Heart left ventricle (tissue), 13 donors: ENCODE measurements around the gene KCTD12.

ENCODE experiments used
- POLR2A ChIP-seq, 2 donors: fragments of 450-650 bp; IDR thresholded peaks; one replicate each; pipeline ENCODE4 v1.6.1; 2017; ENCODE audit warnings: antibody characterized with exemption in 2 of 2, mild to moderate bottlenecking in 2 of 2, moderate library complexity in 2 of 2
- TF ChIP-seq, protein P1 (sequence below), 12 donors: fragments of 200-600 bp; sonication (generic) in 4 of 12; IDR thresholded peaks; one replicate each; pipeline versions ENCODE4 v1.5.0 to v1.8.0; 2018 to 2022; ENCODE audit warnings: antibody characterized with exemption in 12 of 12, mild to moderate bottlenecking in 5 of 12
- donor health status: ischemic (EF 13 %, LVEDD 7.1; RV severe dilation, severe dysfunction).
- donor health status: DM: no; HTN: yes; CAD: no.
- donor health status: DM: no; HTN: no; CAD: no.
- donor health status: ischemic (EF 25% LVEDD 6.9; RV normal size, moderate dysfunction).
- donor health status: ischemic (EF 25% LVEDD 5.7; RV mildly dilated, moderate dysfunction).
- donor health status: ischemic (EF 35%, LVEDD 5.7; RV mildly dilated, moderate dysfunction).
- donor health status: nonischemic (EF 11% LVEDD 7.7; RV severe dilation, severe dysfunction).
- donor health status: DM: yes; HTN: yes; CAD: no.
- donor health status: PGD.
- donor health status: ischemic (EF 29% LVEDD 5.4; RV normal size, mild dysfunction).
- donor health status: nonischemic (EF 23%, LVEDD 6.1; RV moderate dilation, normal function).

DNA sequence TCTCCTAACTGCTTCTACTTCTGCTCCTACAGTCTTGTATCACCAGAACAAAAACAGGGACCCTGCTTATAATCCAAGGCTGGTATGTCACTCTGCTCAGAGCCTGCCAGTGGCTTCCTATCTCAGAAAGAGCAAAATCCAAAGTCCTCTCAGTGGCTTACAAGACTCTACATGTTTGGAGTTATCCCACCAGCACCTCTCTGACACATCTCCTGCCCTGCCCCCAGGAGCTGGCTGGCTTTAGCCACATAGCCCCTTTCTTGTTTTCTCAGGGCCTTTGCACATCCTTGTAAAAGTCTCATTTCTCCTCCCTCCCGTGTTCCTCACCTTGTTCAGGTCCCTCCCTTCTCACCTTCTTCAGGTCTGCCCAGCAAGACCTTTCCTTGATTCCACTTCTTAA, 2.2 kb upstream of the KCTD12 start:
- TF ChIP-seq, protein P1, sequence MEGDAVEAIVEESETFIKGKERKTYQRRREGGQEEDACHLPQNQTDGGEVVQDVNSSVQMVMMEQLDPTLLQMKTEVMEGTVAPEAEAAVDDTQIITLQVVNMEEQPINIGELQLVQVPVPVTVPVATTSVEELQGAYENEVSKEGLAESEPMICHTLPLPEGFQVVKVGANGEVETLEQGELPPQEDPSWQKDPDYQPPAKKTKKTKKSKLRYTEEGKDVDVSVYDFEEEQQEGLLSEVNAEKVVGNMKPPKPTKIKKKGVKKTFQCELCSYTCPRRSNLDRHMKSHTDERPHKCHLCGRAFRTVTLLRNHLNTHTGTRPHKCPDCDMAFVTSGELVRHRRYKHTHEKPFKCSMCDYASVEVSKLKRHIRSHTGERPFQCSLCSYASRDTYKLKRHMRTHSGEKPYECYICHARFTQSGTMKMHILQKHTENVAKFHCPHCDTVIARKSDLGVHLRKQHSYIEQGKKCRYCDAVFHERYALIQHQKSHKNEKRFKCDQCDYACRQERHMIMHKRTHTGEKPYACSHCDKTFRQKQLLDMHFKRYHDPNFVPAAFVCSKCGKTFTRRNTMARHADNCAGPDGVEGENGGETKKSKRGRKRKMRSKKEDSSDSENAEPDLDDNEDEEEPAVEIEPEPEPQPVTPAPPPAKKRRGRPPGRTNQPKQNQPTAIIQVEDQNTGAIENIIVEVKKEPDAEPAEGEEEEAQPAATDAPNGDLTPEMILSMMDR (IDR thresholded peaks at IDR 0.05), result no peak
- TF ChIP-seq POLR2A (IDR thresholded peaks at IDR 0.05), result no peak
